Measurements from ENCODE around the gene CNGA2.

The CNGA2 gene

DNA sequence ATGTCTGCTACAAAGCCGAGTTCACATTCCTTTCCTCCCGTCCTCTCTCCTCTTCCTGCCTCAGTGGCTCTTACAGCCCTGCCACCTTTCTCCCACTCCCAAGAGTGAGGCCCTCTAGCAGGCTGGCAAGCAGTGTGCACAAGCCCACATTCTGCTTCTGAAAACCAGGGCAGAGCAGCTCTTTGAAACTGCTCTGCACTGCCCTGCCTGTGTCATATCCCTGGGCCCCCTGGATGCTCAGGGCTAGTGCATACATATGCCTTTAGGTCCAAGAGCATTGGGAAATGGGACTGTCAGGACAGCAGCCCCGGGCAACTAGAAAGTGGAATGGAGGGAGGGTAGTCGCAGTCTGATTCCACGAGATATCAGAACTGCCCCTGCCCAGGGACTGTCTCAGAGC, 42.4 kb downstream of the CNGA2 start:
- Mint-ChIP-seq H3K27ac (no peak overlapping the region), H3K9me3 (no peaks in the 10 kb centered on the region), H3K4me3 (no peak overlapping the region), H3K4me1 (ENCODE audit: low read depth) (no peaks in the 10 kb centered on the region), H3K27me3 (no peaks in the 10 kb centered on the region), H3K36me3 (ENCODE audit: low read depth) (no peaks in the 10 kb centered on the region)
- intact Hi-C loops (cut with micrococcal nuclease) = no loop called here

DNA sequence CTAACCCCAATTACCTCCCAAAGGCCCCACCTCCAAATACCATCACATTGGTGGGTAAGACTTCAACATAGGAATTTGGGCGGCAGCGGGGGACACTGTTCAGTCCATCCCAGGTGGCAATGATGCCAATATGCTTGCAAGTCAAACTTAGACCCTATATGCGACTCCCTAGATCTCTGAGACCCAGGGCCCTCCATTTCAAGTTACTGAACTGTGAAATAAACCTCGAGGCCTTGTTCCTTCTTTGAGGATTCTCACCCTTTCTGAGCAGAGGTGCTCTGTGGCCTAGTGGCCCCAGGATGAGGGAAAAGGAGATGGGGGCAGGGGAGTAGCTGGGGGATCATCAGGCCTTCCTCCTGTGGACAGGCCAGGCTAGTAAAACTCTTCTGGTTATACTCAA, 44.7 kb downstream of the CNGA2 start:
- no peak overlapping the region for H3K4me3 Mint-ChIP-seq
- H3K9me3 Mint-ChIP-seq = no peaks in the 10 kb centered on the region
- H3K27me3 Mint-ChIP-seq = no peaks in the 10 kb centered on the region
- H3K4me1 Mint-ChIP-seq (ENCODE audit: low read depth) = no peaks in the 10 kb centered on the region
- H3K27ac Mint-ChIP-seq = no peak overlapping the region
- no peaks in the 10 kb centered on the region for H3K36me3 Mint-ChIP-seq (ENCODE audit: low read depth)
- intact Hi-C loops (cut with micrococcal nuclease) = no loop called here

DNA sequence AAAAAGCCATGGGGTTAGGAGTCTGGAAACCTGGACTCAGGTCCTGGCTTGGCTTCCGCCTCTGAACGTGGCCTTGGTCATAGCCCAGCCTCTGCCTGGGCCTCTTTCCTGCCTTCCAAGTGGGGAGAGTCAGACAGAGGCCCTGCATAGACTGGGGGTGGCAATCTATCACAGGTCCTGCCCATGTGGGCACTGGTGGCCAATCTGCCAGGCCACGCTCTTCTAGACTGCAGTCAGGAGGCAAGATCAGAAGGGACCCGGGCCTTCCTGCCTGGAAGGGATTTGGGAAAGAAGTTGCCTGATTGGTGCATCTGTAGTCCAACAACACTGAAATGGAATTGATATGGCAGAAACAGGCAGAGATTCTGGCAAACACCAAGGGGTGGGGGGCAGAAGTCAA, 46.1 kb downstream of the CNGA2 start:
- H3K27ac Mint-ChIP-seq = no peak overlapping the region
- intact Hi-C loops (cut with micrococcal nuclease) = no loop called here

DNA sequence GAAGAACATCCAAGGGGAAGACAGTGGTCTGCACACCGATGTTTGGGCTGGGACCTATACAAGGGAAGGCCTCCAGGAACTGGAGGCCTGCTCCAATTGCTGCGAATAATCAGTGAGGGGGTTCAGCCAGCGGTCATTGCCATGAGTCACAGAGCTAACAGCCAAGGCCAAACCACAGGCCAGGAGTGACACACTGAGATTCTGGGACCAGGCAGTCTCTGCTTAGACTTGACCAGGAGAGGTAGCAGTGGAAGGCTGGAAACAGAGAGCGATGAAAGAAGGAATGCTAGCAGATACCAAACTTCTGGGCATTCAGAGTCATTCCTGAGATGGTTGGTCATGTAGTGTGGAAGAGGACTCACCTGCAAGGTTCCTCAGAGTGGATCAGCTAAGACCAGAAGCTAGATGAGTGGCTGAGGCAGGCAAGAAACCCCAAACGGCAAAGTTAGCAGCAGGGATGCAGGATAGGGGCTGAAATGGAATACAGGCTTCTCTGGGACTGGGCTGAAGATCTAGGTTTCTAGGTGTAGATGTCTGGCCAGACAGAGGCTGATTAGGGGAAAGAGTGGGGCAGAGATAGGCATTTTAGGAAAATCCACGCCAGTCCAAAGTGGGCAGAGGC, 54.7 kb downstream of the CNGA2 start:
- no peak overlapping the region for H3K4me3 Mint-ChIP-seq
- no peaks in the 10 kb centered on the region for H3K4me1 Mint-ChIP-seq (ENCODE audit: low read depth)
- no peaks in the 10 kb centered on the region for H3K9me3 Mint-ChIP-seq
- no peak overlapping the region for H3K27ac Mint-ChIP-seq
- H3K36me3 Mint-ChIP-seq (ENCODE audit: low read depth) = no peaks in the 10 kb centered on the region
- no peaks in the 10 kb centered on the region for H3K27me3 Mint-ChIP-seq
- intact Hi-C loops (cut with micrococcal nuclease) = no loop called here

More for the DNA sequence above, 46.1 kb downstream of the CNGA2 start:
- H3K9me3 Mint-ChIP-seq = no peaks in the 10 kb centered on the region
- H3K27me3 Mint-ChIP-seq = no peaks in the 10 kb centered on the region
- H3K36me3 Mint-ChIP-seq (ENCODE audit: low read depth) = no peaks in the 10 kb centered on the region
- no peak overlapping the region for H3K4me3 Mint-ChIP-seq
- no peaks in the 10 kb centered on the region for H3K4me1 Mint-ChIP-seq (ENCODE audit: low read depth)

DNA sequence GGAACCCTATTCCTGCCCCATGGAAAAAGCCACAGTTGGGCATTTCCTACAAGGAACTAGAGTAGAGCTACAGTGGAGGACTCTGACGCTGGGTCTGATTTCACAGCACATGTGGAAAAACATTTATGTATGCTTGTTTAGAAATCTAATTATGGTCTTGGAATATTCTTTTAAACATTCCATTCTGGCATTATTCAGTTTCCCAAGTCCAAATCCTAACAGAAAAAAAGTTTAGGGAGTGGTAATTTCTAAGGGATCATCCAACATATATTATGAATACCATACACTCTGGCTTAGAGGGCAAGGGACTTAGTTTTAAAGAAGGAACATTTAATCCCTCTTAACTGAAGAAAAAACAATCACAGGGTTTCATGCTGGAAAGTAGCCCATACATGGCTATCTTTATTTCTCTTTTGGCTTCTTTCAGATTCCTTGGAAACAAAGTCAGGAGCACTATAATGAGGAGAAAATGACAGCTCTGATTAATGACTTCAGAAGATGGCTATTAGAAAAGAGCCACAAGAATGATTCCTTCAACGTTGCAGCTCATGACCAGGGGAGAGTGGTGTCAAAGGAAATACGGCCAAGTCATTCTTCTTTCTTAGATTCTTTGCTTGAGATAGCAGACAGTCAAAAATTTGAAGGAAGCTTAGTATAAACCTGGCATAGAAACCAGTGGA, 56.1 kb downstream of the CNGA2 start:
- Mint-ChIP-seq H3K27me3 (no peaks in the 10 kb centered on the region), H3K4me1 (ENCODE audit: low read depth) (no peaks in the 10 kb centered on the region)
- intact Hi-C loops (cut with micrococcal nuclease) = no loop called here

DNA sequence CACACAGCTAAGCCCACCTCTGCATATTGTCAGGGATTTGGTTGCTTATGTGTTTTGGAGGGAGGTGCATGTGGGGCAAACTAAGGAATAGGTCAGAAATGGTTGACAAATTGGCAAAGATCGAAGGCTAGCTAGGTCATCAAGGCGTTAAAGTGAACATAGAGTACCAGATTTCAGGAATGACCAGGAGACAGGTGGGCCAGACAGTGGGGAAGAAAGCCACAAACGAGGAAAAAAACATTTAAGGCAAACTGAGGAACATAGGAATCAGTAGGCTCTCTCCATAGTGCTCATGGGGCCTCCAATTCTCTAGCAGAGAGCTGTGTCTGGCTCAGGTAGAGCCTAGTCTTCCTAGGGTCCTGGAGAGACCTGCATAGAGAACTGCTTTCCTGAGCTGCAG, 57.4 kb downstream of the CNGA2 start:
- Mint-ChIP-seq H3K27me3 (no peaks in the 10 kb centered on the region), H3K4me1 (ENCODE audit: low read depth) (no peaks in the 10 kb centered on the region), H3K27ac (no peak overlapping the region), H3K9me3 (no peaks in the 10 kb centered on the region), H3K36me3 (ENCODE audit: low read depth) (no peaks in the 10 kb centered on the region), H3K4me3 (no peak overlapping the region)
- intact Hi-C loops (cut with micrococcal nuclease) = no loop called here

More for the DNA sequence above, 56.1 kb downstream of the CNGA2 start:
- H3K9me3 Mint-ChIP-seq = no peaks in the 10 kb centered on the region
- no peaks in the 10 kb centered on the region for H3K36me3 Mint-ChIP-seq (ENCODE audit: low read depth)
- no peak overlapping the region for H3K27ac Mint-ChIP-seq
- no peak overlapping the region for H3K4me3 Mint-ChIP-seq

DNA sequence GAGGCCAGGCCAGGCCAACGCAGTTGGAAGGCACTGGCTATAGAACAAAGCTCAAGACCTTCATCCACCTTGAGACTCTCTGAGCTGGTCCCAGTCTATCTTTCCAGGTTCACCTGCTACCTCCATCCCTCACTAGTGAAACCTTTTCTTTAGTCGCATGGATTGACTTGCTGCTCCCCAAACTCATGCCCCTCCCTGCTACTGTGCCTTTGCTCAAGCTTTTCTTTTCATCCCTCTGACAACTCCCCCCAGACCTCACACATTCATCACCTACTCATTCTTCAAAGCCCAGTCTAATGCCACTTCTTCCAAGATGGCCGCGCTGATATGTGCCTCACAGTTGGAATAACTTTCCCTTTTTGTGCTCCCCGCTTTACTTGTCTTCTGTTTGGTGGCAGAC, 58.0 kb downstream of the CNGA2 start:
- intact Hi-C loops (cut with micrococcal nuclease) = no loop called here
- H3K4me3 Mint-ChIP-seq = no peak overlapping the region
- H3K27me3 Mint-ChIP-seq = no peaks in the 10 kb centered on the region
- H3K27ac Mint-ChIP-seq = no peak overlapping the region
- H3K36me3 Mint-ChIP-seq (ENCODE audit: low read depth) = no peaks in the 10 kb centered on the region
- H3K4me1 Mint-ChIP-seq (ENCODE audit: low read depth) = no peaks in the 10 kb centered on the region
- H3K9me3 Mint-ChIP-seq = no peaks in the 10 kb centered on the region

DNA sequence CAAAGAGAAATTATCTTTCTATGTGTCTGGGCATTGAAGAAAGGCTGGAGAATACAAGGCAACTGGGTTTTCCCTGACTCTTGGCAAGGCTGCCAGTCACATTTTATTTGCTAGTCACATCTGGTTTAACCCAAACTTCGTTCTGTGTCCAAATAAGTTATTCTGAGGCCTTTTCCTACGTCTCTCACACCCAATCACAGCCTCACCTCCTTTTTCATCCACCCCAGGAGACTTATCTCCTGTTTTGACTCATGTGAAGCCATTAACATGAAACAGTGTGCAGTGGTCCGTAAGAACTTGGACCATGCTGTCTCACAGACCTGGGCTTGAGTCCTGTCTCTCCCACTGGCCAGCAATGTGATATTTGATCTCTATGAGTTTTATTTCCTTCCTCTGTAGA, 59.3 kb downstream of the CNGA2 start:
- intact Hi-C loops (cut with micrococcal nuclease) = no loop called here
- Mint-ChIP-seq H3K4me3 (no peak overlapping the region), H3K36me3 (ENCODE audit: low read depth) (no peaks in the 10 kb centered on the region), H3K27ac (no peak overlapping the region), H3K4me1 (ENCODE audit: low read depth) (no peaks in the 10 kb centered on the region), H3K27me3 (no peaks in the 10 kb centered on the region), H3K9me3 (no peaks in the 10 kb centered on the region)

Data from dendritic cell treated with granulocyte-macrophage colony-stimulating factor and Interleukin-4, amounts not matched to agents 40 ng/mL and 50 ng/mL, for 4 days (primary cell).